Measurements from ENCODE around the gene SYTL3. TPM values are rescaled to one million over a fixed set of nuclear protein-coding genes. Genes with fewer than 3 reads are reported as not detected.
A peak's percentile ranks its signal among the peaks of the same experiment; 100 is the strongest.

SYTL3 gene
- total and polyA plus RNA-seq, 9 of the 15 experiments (the other 6 are each of a cell fraction or from before 2014, with no cell fraction given), result 0.04 to 0.46 (median 0.17) TPM; not detected in 1

DNA sequence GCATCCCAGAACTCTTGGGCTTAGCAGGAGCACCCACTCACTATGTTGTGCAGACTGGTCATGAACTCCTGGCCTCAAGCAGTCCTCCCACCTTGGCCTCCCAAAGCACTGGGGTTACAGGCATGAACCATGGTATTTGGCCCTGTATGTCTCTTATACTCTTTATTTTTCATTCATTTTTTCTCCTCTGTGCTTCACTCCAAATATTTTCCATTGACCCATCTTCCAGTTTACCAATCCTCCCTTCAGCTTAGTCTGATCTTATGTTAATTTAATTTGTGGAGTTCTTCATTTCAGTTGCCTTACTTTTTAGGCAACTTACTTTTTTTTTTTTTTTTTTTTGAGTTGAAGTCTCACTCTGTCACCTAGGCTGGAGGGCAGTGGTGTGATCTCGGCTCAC, 89.8 kb downstream of the SYTL3 start (continued):
- TF ChIP-seq RBM22 (IDR thresholded peaks at IDR 0.05; ENCODE audit: low read depth, low read length, poor library complexity, severe bottlenecking) (no peak), BRCA1 (IDR thresholded peaks at IDR 0.05) (no peak), BRCA1 (CRISPR knock-in tag; IDR thresholded peaks at IDR 0.05) (no peak), ZNF589 (CRISPR knock-in tag; IDR thresholded peaks at IDR 0.05; ENCODE audit: low read depth) (no peak), NRF1 (conservative IDR thresholded peaks at IDR 0.05 in 1 of 2, IDR thresholded peaks at IDR 0.05 in 1 of 2) (no peak)

DNA sequence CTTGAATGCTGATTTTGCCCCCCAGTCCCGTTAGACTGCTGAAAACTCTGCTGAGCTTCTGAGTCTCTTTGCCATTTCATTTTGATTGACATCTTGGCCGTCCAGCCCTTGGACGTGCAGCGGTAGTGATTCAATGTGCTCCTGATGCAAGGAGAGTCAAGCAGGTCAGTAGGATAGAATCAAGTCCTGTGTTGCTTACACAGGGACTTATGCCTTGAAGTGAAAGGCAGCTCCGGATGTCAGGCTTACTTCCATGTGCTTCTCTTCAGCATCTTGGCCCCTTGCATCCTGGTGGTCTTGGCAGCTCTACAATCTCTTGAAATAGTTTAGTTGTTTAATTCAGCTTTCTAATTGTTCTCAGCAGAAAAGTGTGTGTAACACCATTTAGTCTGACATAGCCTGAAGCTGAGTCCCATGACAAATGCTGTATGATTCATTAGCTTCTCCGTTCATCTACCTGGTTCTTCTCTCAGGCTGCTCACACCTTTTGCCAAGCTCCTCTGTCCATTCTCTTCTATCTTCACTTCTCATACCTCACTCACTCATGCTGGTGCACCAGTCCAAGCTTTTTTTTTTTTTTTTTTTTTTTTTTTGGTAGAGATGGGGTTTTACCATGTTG, 93.3 kb downstream of the SYTL3 start:
- FAIRE-seq (no peak), DNase-seq (ENCODE audit: extremely low read depth in 1 of 4, low spot score in 3 of 4) (no peak), ATAC-seq (peak; percentile 74)
- no peaks in the 10 kb centered on the region for H3K79me2 ChIP-seq (ENCODE audit: control insufficient read depth, insufficient read depth, low read length)
- H3K4me2 ChIP-seq (ENCODE audit: insufficient read depth, low read length), result no peak overlapping the region
- ChIA-PET POLR2A (interaction anchor here (1.0 to 2.1 kb wide), 3 partner anchors 13 to 20 kb away, joined by 3 to 11 read pairs (median 5); no protein-coding TSS in a partner anchor), CTCF (ENCODE audit: low intra/inter-chr PET ratio) (no interaction called here)
- H3K4me3 ChIP-seq, result no peak overlapping the region
- no peaks in the 10 kb centered on the region for H3K36me3 ChIP-seq (ENCODE audit: control insufficient read depth, insufficient read depth, low read length)
- no TSS peak for BruUV-seq (replicated peaks)
- H4K20me1 ChIP-seq (replicated peaks; ENCODE audit: control insufficient read depth, insufficient read depth, low read length), result no peaks in the 10 kb centered on the region
- H3K9me3 ChIP-seq (replicated peaks; ENCODE audit: control insufficient read depth, insufficient read depth, low read depth, low read length), result peaks cover 6% of the 10 kb centered on the region
- peak overlapping the region in 1 of 2 experiments; percentile 6; a peak in 1 of 4 replicates for H3K9ac ChIP-seq (ENCODE audit: insufficient read depth in 1 of 2, low read depth in 2 of 2, low read length in 2 of 2)
- H3K9me1 ChIP-seq (ENCODE audit: control insufficient read depth, insufficient read depth, low read length), result no peaks in the 10 kb centered on the region
- WGBS (ENCODE audit: insufficient coverage, low coverage, missing lambda C conversion rate), result 8% methylated on average over 6 of the region's 6 CpGs
- no peak overlapping the region for H3K27ac ChIP-seq (ENCODE audit: extremely low read depth, low read depth, low read length)
- H3K4me1 ChIP-seq (replicated peaks in 1 of 2; ENCODE audit: control insufficient read depth in 2 of 2, insufficient read depth in 2 of 2, low read length in 2 of 2), result no peaks in the 10 kb centered on the region; a peak in 3 of 5 replicates
- 0 out of 2 replicates have a peak overlapping the region, but pooled peaks have one; percentile 22 for H2AFZ ChIP-seq (ENCODE audit: low read depth, low read length)
- H3K27me3 ChIP-seq (ENCODE audit: control insufficient read depth in 2 of 2, insufficient read depth in 2 of 2, low read length in 2 of 2), result peaks cover 0 to 9% of the 10 kb centered on the region in 2 experiments; a peak in 2 of 5 replicates
- in situ Hi-C loops (cut with MboI) (no loop called here), intact Hi-C loops (cut with micrococcal nuclease) (no loop called here)
- TF ChIP-seq, protein P1, sequence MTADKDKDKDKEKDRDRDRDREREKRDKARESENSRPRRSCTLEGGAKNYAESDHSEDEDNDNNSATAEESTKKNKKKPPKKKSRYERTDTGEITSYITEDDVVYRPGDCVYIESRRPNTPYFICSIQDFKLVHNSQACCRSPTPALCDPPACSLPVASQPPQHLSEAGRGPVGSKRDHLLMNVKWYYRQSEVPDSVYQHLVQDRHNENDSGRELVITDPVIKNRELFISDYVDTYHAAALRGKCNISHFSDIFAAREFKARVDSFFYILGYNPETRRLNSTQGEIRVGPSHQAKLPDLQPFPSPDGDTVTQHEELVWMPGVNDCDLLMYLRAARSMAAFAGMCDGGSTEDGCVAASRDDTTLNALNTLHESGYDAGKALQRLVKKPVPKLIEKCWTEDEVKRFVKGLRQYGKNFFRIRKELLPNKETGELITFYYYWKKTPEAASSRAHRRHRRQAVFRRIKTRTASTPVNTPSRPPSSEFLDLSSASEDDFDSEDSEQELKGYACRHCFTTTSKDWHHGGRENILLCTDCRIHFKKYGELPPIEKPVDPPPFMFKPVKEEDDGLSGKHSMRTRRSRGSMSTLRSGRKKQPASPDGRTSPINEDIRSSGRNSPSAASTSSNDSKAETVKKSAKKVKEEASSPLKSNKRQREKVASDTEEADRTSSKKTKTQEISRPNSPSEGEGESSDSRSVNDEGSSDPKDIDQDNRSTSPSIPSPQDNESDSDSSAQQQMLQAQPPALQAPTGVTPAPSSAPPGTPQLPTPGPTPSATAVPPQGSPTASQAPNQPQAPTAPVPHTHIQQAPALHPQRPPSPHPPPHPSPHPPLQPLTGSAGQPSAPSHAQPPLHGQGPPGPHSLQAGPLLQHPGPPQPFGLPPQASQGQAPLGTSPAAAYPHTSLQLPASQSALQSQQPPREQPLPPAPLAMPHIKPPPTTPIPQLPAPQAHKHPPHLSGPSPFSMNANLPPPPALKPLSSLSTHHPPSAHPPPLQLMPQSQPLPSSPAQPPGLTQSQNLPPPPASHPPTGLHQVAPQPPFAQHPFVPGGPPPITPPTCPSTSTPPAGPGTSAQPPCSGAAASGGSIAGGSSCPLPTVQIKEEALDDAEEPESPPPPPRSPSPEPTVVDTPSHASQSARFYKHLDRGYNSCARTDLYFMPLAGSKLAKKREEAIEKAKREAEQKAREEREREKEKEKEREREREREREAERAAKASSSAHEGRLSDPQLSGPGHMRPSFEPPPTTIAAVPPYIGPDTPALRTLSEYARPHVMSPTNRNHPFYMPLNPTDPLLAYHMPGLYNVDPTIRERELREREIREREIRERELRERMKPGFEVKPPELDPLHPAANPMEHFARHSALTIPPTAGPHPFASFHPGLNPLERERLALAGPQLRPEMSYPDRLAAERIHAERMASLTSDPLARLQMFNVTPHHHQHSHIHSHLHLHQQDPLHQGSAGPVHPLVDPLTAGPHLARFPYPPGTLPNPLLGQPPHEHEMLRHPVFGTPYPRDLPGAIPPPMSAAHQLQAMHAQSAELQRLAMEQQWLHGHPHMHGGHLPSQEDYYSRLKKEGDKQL (CRISPR knock-in tag; IDR thresholded peaks at IDR 0.05; ENCODE audit: borderline replicate concordance), result no peak
- TF ChIP-seq EHMT2 (IDR thresholded peaks at IDR 0.05) (no peak), NEUROD1 (IDR thresholded peaks at IDR 0.05; ENCODE audit: borderline replicate concordance, low read depth, low read length, partially characterized antibody) (no peak)
- TF ChIP-seq, protein P2, sequence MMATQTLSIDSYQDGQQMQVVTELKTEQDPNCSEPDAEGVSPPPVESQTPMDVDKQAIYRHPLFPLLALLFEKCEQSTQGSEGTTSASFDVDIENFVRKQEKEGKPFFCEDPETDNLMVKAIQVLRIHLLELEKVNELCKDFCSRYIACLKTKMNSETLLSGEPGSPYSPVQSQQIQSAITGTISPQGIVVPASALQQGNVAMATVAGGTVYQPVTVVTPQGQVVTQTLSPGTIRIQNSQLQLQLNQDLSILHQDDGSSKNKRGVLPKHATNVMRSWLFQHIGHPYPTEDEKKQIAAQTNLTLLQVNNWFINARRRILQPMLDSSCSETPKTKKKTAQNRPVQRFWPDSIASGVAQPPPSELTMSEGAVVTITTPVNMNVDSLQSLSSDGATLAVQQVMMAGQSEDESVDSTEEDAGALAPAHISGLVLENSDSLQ (IDR thresholded peaks at IDR 0.05), result peak; percentile 86
- TF ChIP-seq, protein P3, sequence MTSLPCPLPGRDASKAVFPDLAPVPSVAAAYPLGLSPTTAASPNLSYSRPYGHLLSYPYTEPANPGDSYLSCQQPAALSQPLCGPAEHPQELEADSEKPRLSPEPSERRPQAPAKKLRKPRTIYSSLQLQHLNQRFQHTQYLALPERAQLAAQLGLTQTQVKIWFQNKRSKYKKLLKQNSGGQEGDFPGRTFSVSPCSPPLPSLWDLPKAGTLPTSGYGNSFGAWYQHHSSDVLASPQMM (CRISPR knock-in tag; IDR thresholded peaks at IDR 0.05), result no peak

Data from K562 (cell line).